ENCODE data around the gene D2HGDH.
"Not testable (repeated sequence)": the region's sequence is repeated elsewhere in the genome, so short reads cannot be mapped to it uniquely, and the experiment has no call there.

DNA sequence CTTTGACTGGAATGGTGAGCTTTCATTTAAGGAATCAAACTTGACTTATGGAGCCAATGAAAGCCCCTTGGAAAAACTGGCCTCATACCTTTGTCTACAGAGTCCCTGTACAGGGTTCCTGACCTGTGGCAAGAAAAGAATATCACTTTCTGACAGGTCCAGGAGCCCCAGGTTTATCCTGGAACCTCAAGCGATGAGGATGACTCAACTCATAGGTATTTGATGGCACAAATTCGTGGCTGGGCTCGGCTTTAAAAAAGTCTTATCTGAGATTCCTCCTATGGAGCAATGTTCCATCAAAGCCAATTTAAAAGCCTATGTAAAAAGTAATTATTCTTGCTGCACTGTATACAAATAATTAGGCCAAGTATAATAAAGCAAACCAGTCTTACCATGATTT, 57.0 kb downstream of the D2HGDH start:
- TF ChIP-seq, protein P1, sequence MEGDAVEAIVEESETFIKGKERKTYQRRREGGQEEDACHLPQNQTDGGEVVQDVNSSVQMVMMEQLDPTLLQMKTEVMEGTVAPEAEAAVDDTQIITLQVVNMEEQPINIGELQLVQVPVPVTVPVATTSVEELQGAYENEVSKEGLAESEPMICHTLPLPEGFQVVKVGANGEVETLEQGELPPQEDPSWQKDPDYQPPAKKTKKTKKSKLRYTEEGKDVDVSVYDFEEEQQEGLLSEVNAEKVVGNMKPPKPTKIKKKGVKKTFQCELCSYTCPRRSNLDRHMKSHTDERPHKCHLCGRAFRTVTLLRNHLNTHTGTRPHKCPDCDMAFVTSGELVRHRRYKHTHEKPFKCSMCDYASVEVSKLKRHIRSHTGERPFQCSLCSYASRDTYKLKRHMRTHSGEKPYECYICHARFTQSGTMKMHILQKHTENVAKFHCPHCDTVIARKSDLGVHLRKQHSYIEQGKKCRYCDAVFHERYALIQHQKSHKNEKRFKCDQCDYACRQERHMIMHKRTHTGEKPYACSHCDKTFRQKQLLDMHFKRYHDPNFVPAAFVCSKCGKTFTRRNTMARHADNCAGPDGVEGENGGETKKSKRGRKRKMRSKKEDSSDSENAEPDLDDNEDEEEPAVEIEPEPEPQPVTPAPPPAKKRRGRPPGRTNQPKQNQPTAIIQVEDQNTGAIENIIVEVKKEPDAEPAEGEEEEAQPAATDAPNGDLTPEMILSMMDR (IDR thresholded peaks at IDR 0.05; ENCODE audit: borderline replicate concordance, extremely low read depth, low read length, poor library complexity, severe bottlenecking), result not testable (repeated sequence)
- TF ChIP-seq EZH2 (IDR thresholded peaks at IDR 0.05; ENCODE audit: borderline replicate concordance, low read depth, low read length, severe bottlenecking), result not testable (repeated sequence)
